Activated naive CD8-positive, alpha-beta T cell treated with anti-CD3 and anti-CD28 coated beads, Interleukin-2, amount 50 U/mL, for 16 hours (primary cell): ENCODE data around the gene ANTXR1.
"Not testable (repeated sequence)": the region's sequence is repeated elsewhere in the genome, so short reads cannot be mapped to it uniquely, and the experiment has no call there.

Source experiments
- DNase-seq: peaks from one replicate; pipeline ENCODE4 v3.0.0-alpha.2; 2020; ENCODE audit warnings: low read depth, low spot score

The ANTXR1 gene

DNA sequence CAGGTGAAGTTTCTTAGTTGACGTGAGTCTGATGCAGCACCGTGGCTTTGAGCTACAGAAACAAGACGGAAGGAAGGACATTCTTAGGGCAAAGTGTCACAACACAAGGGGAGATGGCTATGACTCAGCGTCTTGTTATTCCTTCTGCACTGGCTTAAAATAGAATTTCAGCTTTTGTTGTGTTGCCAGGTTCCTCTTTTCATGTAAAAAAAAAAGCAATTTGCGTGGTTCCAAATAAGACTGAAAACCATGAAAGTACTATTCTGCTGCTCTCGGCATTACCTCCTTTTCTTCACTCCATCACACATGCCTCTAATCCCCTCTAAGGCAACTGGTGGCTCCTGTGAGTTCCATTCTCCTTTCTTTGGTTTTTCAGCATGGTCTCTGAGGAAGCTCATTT, 150.1 kb downstream of the ANTXR1 start:
- no peak for DNase-seq

DNA sequence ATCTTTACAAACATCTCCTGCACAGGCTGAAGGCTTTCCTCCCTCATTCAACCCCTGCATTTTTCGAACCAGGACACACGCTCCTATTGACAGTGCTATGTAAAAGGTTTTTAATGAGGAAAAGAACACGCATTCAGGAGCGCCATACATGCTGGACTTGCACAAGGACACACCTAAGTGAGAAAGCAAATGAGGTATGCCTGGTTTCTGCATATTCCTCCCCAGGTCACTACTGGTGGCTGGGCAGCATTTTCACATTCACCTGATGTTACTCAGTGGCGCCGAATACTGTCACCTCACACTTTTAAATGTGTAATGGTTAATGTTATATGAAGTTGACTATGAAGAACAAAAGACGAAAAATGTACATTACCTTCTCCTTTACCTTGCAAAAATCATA, 150.6 kb downstream of the ANTXR1 start:
- DNase-seq: no peak

DNA sequence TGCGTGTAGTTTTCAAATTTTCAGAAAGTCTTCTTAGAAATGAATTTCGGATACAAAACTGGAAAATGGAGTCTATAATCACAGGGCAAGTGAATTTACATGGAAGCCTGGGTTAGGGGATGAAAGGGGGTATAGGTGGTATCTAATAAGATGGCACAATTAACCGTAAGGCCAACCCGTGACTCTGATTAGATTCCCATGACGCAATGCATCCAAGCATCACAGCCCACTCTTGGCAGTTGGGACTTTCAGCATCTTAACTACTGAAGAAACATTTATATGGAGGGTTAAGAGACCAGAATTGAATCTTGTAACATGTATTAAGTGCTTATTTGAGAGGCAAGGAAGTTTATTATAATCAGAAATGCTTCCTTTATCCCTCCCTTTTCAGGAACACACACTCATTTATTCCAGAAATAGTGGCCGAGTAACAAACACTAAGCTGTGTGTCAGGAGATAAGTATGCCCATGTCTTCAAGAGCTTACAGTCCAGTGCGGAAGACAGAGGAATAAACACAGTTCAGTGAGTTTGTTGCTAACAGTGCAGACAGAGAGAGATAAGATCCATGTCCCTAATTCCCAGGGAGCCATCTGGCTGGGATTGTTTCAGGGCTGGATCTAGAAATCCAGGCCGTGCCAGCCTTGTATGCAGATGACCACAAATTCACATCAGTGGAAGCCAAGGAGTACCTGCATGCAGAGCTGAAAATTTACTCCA, 151.2 kb downstream of the ANTXR1 start:
- no peak for DNase-seq

DNA sequence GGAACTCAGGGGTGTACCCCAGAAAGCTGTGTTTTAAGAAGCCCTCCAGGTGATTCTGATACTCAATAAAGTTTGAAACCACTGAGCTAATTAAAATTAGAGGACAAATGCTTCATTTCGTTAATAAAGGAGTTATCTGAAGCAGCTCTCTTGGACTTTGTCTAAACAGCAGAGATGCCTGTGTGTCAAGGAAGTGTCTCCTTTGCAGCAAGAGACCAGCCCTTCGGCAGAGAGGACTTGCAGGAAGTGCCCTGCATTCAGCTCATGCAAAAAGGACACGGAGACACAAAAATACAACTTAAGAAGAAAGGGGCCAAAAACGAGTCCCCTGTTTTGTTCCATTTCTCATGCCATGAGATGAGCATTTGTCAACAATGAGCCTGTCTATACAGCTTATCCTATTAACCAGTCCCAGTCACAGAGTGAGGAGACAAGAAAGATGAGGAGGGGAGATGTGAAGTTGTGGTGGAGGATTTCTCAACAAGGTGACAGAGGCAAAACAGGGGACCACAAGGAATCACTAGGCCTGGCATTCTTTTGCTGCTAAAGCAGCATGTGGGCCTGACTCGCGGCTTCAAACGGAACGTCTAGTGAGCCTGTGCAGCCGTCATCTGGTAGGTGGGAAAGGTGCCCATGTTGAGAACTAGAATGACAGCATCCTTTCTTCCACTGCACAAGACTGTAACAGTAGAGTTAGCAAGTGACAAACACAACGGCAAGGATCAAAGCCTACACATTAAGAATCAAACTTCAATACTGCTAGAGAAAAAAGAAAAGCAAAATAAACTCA, 152.3 kb downstream of the ANTXR1 start:
- no peak for DNase-seq

DNA sequence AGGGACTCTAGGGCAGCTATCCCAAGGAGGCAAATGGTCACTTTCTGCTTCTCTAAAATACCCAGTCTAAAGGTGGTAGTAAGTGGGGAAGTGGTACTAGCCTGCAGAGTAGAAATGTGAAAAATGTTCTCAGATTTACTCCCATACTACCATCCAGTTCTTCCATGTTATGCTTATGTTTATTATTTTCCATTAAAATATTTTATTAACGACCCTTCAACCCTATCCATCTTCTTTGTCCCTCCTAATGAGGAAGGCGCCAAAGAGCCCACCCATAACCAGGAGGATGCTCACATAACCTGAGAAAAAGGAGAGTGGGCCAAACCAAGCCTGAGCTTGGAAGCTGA, 153.5 kb downstream of the ANTXR1 start:
- DNase-seq: no peak

DNA sequence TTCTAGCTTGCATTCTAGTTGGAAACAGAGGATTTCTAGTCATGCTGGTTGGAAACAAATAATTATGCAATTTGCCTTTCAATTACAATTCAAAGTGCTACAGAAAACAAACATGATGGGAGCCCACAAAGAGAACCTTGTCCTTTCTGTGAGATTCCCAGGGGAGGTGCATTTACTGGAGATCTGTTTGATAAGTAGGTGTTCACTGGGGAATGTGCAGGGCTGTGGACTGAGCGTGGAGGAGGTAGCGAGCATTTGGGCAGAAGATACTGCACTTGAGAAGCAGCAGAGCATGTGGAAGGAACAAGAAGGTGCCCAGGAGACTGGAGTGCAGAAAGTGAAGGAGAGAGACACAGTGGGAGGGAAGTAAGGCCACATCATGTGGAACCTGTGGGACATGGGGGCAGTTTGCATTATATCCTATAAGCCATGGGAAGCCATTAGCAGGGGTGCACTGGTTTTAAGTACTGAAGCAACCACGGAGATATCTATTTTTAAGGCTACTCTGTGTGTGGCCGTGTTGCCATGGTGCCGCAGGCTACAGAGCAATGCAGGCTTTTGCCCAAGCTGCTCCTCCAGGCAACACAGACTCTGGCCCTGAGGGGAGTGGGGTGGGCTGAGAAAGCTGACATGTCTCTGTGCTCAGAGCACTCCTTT, 154.0 kb downstream of the ANTXR1 start:
- DNase-seq: no peak

DNA sequence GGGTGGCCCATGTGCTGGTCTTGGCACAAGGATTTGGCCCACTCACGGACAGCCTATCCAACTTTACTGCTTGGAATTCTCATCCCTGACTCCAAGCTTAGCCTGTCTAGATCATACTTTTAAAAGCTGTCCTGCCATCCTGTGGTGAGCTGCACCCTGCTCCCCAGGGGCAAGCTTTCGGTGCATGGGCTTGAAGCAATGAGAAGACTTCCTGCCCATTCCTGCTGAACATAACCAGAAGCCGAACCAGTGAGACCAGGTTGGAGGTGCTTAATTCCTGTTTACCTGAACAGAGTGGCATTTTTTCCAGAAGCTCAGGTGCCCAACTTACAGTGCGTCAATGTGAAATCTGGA, 154.5 kb downstream of the ANTXR1 start:
- no peak for DNase-seq

DNA sequence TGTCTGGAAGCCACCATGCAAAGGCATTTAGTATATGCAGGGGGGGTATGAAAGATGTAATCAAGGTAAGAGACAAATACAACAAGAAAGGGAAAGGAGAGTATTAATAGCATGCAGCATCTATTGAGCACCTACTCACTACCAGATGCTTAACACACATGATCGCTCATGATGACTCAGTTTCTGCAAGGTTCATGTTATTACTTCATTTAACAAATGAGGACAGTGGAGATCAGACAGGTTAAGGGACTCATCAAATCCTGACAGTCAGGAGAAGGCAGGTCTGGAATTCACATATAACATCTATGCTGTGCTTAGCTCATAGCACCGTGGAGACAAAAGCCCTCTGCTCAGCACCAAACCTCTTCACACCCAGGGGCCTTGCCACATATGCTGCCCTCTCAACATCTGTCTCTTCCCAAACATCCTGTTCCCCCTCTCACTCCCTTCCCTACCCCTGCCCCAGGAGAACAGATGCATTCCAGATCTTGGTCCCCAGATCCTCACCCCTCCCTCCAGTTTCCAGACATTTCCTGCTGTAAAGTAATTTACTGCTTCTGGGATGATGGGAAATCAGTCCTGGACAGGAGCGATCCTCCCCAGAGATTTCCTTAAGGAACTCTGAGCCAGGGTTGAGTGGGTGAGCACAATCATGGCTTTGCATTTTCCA, 155.3 kb downstream of the ANTXR1 start:
- no peak for DNase-seq

DNA sequence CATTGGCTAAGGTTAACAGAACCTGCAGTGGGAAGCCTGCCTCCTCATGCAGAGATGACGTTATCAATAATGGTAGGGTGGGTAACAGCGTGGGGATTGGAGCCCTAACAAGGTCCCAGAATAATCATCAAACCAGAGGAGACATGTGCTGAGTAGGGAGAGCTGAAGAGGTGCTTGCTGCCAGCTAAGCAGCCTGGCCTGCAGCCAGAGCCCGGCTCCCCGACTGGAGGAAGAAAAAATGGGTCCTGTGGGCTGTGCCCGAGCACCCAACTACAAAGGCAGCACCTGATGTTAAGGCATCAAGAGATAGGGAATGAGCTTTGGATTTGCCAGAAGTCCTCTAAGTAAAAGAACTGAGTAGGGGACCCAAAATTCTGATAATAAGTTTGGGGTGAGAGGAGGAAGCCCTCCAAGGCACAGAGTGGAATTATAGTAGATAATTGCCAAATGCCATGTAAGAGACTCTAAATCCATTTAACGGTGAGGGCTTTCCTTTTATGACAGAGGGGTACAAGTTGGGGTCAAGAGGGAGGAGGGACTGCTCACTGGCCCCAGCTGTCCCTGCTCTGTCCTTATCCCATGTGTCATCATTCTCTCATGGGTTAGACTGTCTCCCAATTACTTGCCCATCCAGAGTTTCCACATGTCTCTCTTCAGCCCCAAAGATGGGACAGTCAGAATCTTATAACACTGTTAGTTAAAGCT, 156.1 kb downstream of the ANTXR1 start:
- no peak for DNase-seq

DNA sequence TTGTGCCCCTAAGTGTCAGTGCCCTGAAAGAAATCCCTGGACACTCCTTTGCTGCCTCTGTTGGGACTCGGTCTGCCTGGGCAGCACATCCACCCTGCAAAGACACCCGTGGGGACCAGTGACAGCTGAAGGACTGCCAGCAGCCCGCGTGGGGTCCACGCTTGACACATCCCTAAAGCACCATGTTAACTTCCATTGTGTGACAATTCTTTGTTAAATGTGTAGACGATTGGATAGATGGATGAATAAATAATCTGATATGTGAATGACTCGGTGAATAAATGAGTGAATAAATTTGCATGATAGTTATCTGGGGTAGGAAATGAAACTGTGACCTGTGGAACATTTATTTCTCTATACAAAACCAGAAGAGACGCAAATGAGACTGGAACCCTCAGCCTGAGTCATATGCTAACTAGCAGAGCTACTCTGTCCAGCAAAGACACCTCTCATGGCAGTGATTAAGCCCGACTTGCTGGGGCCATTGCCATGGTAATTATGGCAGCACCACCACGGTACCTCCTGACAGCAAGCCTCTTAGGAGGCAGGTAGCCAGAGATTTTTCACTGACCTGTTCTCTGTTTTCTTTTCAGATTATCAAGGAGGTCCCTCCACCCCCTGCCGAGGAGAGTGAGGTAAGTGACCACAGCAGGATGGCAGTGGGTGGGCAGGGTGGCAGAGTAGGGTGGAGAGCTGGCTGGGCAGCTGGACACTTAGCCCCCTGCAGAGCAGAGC, 156.8 kb downstream of the ANTXR1 start:
- DNase-seq: no peak

DNA sequence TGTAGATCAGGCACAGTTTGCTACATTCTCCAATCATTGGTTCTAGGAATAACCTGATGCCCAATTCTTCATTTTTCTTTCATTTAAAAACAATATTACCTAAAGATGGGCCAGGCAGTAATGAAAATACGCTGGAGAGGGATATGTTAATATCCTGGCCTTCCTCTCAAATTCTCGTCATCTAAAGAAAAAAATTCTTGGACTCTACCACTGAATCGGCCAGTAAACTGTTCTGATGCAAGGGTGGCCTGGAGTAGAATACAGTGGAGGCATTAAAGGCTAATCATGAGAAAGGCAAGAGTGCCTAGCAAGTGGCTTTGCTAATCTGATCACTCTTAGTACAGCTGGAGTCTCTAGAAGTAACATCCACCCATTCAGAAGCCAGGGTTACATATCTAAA, 157.7 kb downstream of the ANTXR1 start:
- no peak for DNase-seq

DNA sequence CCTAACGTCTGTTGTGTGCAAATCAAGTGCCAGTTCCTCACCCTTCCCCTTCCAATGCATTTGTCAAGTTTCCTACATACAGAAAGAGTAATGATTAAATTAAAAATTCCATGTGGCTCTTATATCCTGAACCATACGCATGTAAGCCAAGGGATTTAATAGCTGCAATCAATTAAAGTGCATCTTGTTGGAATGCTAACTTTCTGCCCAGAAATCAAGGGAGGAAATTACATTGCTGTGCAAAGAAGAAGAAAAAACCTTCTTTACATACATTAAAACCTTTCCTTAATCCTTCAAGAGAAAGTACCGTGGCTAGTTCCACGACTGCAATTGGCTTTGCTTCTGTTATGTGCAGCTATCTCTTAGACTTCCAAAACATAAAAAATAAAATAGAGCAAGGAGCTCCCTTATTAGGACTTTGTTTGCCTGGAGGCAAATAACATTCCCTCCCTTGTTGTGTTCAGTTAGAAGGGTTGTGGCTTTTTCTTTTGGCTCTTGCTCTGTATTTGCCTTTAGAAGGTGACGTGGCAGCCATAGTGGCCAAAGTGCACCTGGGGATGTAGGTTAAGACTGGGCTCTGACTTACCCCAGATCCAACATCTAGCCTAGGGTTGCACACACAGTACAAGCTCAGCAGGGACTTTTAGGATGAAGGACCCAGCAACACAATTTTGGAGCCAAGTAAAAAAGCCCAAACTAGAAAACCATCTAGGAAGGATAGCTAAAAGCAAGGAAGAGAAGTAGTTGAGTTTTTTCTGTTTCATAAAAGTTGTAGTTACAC, 158.3 kb downstream of the ANTXR1 start:
- DNase-seq: no peak

DNA sequence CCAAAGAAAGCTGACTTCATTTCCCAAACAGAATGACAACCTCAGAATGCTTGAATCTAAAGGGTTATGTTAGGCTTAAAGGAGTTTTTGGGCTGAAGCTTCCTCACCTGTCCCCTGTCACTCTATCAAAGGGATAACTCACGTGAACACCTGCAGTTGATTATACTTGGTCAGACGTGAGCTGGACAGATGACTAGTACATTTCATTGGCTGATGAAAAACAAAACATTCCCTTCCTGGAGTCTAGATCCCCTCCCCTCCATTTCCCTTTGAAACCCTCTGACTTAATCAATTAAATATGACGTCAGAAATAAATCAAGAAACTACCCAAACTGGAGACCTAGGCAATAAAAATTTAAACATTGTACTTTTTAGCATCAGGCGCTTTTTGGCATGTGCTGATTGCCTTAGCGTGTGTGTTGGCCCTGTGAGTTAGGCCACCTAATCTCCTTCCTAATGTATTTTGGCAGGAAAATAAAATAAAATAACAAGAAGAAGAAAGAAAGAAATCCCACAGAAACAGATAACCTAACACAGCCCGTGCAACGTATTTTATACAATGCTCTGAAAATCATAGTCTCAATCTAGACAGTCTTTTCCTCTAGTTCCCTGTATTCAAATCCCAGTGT, 159.0 kb downstream of the ANTXR1 start:
- no peak for DNase-seq

DNA sequence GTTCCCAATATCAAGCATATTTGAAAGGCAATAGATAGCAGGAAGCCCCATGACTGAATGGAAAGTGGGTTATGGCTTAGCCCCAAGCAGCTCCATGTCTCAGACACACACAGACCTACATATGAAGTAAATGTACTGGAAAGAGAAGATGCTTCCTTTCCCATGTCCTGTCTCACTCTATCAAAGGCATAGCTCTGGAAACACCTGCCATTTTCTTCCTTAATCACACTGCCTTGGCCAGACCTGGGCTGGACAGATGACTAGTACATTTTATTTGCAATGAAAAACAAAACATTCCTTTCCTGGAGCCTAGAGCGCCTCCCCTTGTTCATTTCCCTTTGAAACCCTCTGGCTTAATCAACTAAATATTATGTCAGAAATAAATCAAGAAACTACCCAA, 160.7 kb downstream of the ANTXR1 start:
- no peak for DNase-seq

DNA sequence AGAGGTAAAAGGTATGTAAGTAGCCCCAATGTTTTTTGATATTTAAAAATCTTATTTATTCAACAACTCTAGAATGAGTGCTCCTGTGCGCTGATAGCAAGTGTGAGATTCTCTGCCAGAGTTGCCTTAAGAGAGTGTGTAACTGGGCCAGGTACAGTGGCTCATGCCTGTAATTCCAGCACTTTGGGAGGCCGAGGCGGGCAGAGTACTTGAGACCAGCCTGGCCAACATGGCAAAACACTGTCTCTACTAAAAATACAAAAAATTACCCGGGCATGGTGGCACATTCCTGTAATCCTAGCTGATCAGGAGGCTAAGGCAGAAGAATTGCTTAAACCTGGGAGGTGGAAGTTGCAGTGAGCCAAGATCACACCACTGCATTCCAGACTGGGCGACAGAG, 161.2 kb downstream of the ANTXR1 start:
- DNase-seq: not testable (repeated sequence)

DNA sequence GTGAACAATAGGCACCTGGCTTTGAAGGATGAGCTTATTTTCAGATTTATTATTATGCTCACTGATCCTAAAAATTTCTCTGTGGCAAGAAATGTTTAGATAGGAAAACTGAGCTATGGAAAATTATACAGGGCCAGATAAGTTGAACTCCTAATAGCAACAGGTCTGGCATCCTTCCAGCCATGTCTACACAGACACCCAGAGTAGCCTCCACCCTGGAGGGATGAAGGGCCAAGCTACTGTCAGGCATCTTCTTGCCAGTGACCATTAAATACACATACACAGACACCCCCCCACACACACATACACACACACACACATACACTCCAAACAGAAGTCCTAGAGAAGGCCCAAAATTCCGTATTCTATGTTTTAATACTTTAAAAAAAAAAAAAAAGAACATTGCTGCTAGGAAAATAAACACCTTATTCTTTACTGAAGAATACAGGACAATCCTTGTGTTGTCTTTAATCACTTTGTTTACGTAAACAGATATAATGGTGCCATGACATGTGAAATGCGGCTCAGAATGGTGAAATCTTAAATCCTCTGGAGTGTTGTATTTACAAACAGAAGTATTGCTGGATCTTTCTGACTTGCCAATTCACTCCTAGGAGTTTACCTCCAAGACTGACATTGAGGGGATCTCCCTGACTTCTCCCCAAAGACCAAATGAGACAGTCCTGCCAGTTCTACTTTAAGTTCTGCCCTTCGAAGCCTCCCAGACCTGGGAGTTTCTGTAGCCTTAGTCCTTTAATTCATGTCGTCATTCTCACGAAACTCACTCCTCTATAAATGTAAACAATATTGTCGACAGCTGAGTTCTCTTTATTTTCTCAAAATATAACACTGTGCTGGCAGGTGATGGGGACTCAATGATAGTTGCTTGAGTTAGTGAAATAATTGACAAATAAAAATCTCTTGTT, 163.1 kb downstream of the ANTXR1 start:
- no peak for DNase-seq

DNA sequence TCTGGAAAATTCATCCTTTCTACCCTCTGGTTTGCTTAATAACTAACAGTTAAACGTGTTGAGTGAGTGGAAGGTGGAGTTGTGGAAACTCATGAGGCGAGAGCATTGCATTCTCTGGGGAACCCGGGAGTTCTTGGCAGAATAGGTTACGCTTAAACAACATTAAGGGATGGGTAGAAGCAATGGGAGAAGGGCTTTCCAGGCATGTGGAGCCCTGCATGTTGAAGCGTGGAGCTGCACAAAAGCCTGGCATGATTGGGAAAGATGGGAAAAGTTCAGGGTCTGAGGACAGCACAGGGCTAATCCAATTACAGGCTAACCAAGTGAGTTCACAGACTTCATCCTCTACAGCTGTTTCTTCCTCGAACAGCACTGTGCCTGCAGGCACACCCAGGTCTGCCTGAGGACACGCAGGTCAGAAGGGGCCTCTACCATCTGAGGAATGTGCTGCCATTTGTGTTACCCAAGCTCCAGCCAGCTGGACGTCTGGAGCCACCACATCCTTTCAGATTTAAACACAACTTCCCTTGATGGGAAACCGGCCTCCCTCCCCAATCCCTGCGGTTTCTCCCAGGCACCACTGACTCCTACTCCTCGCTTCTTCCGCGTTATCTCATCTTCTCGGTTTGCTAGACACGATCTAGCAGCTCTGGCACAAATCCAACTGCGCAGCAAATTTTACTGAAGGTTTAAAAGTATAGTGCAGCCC, 164.2 kb downstream of the ANTXR1 start:
- DNase-seq: no peak
